Measurements from ENCODE around the gene CARD9.
"Not testable (repeated sequence)": the region's sequence is repeated elsewhere in the genome, so short reads cannot be mapped to it uniquely, and the experiment has no call there.

- not testable (repeated sequence) for TF ChIP-seq CTCF (conservative IDR thresholded peaks at IDR 0.05; ENCODE audit: low read depth, low read length); USF2 (IDR thresholded peaks at IDR 0.05; ENCODE audit: low read depth, low read length); RFX5 (IDR thresholded peaks at IDR 0.05; ENCODE audit: low read depth, low read length); RAD21 (IDR thresholded peaks at IDR 0.05; ENCODE audit: low read length); MAFK (IDR thresholded peaks at IDR 0.05; ENCODE audit: low read depth, low read length); POLR2A (IDR thresholded peaks at IDR 0.05; ENCODE audit: low read depth, low read length); FOS (IDR thresholded peaks at IDR 0.05; ENCODE audit: low read depth, low read length); CHD1 (IDR thresholded peaks at IDR 0.05; ENCODE audit: low read depth, low read length); CEBPB (IDR thresholded peaks at IDR 0.05; ENCODE audit: low read depth, low read length); MXI1 (IDR thresholded peaks at IDR 0.05; ENCODE audit: borderline replicate concordance, low read depth, low read length); ELK1 (IDR thresholded peaks at IDR 0.05; ENCODE audit: borderline replicate concordance, low read depth, low read length); MAZ (IDR thresholded peaks at IDR 0.05; ENCODE audit: borderline replicate concordance, low read depth, low read length); BHLHE40 (IDR thresholded peaks at IDR 0.05; ENCODE audit: low read depth, low read length); RCOR1 (IDR thresholded peaks at IDR 0.05; ENCODE audit: insufficient replicate concordance, low read length)
These were observed 53.5 kb downstream of the CARD9 start for GRCh38 chr9:136319955-136320354.

Measured in IMR-90 (cell line).